Measurements from ENCODE around the gene GPR161. TPM values are rescaled to one million over a fixed set of nuclear protein-coding genes. Genes with fewer than 3 reads are reported as not detected.

The GPR161 gene
- total and polyA plus RNA-seq, 7 donors, result 0.60 to 23.0 (median 8.9) TPM

DNA sequence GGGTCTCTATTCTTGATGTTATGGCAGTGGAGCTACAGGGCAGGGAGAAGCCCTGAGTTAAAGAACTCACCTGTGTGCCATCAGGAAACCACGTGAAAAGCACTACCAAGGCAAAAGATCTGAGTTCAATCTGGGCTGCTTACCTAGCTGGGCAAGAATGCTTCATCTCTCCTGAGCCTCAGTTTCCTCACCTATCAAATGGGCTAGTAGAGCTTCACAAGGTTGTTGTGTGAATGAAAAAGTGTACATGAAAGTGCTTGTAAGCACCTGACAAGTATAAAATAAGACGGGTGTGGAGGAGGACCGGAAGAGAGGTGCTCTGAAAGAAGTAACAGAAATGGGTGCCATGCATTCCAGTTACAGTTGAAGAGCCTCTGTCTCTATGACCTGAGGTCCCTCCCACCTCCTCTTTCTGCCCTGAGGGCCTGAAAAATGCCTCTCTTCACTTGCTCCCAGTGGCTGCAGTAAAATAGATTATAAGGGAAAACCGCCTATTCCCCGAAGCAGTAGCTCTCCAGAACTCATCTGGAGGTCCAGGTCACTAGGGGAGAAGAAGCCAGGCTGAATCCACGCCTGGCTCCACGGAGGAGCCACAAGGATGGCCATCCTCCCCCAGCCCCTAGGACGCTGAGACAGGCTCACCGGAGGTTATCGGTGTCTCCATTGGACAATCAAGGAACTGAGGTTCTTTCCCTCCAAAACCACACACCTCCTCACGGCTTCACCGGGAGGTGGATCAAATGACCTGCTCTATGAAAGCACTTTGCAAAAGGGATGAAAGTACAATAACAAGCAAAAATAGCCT lies 1.4 kb downstream of the GPR161 start:
- Histone ChIP-seq H3K9me3 (no peaks in the 10 kb centered on the region), H3K4me3 (peak overlapping the region; percentile 66 to 92 (median 89)), H3K4me1 (peaks cover 0 to 35% (median 20%) of the 10 kb centered on the region in 4 donors), H3K27ac (peak overlapping the region; percentile 84 to 87 (median 84)), H3K36me3 (no peaks in the 10 kb centered on the region), H3K27me3 (no peaks in the 10 kb centered on the region)
- intact Hi-C loops (cut with DNase I), result loop anchor here (5.0 kb wide), 2 partner anchors 42 to 92 kb away; partner anchors contain the start of genes SFT2D2 and TIPRL
- TF ChIP-seq, protein P1, sequence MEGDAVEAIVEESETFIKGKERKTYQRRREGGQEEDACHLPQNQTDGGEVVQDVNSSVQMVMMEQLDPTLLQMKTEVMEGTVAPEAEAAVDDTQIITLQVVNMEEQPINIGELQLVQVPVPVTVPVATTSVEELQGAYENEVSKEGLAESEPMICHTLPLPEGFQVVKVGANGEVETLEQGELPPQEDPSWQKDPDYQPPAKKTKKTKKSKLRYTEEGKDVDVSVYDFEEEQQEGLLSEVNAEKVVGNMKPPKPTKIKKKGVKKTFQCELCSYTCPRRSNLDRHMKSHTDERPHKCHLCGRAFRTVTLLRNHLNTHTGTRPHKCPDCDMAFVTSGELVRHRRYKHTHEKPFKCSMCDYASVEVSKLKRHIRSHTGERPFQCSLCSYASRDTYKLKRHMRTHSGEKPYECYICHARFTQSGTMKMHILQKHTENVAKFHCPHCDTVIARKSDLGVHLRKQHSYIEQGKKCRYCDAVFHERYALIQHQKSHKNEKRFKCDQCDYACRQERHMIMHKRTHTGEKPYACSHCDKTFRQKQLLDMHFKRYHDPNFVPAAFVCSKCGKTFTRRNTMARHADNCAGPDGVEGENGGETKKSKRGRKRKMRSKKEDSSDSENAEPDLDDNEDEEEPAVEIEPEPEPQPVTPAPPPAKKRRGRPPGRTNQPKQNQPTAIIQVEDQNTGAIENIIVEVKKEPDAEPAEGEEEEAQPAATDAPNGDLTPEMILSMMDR (IDR thresholded peaks at IDR 0.05), result no peak
- no peak for TF ChIP-seq EP300 (IDR thresholded peaks at IDR 0.05)
- TF ChIP-seq POLR2A (IDR thresholded peaks at IDR 0.05), result no peak
- no peak for TF ChIP-seq POLR2AphosphoS5 (IDR thresholded peaks at IDR 0.05)
- 27 to 44% methylated on average over 12 of the region's 12 CpGs for WGBS, 2 donors
- DNase-seq, result no peak

DNA sequence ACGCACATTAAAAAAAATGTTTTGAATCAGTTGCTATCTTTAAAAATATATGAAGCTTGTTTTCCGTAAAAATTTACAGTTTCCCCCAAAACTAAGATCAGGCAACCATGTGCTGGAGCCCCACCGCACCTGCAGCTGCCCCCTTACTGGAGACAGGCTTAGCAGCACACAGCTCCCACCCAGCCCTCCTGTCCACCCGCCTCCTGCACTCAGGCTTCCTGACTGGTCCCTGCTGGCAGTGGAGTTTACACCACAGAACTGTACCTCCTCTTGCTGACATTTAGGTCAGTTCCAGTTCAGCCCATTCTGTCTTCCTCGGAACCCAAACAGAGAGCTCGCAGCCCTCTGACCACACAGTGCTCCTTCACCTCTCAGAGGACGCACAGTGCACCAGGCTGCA lies 2.1 kb downstream of the GPR161 start:
- intact Hi-C loops (cut with DNase I), result loop anchor here (5.0 kb wide), 2 partner anchors 43 to 93 kb away; partner anchors contain the start of genes SFT2D2 and TIPRL
- Histone ChIP-seq H3K27ac (no peak overlapping the region), H3K36me3 (no peaks in the 10 kb centered on the region), H3K4me1 (peaks cover 0 to 35% (median 20%) of the 10 kb centered on the region in 4 donors), H3K9me3 (no peaks in the 10 kb centered on the region), H3K4me3 (peak overlapping the region in 1 of 4 donors; percentile 92), H3K27me3 (no peaks in the 10 kb centered on the region)
- TF ChIP-seq POLR2AphosphoS5 (IDR thresholded peaks at IDR 0.05) (no peak), POLR2A (IDR thresholded peaks at IDR 0.05) (no peak), EP300 (IDR thresholded peaks at IDR 0.05) (no peak)
- TF ChIP-seq, protein P1 (IDR thresholded peaks at IDR 0.05), result no peak
- no peak for DNase-seq
- 90% methylated on average over 7 of the region's 7 CpGs for WGBS, 2 donors

DNA sequence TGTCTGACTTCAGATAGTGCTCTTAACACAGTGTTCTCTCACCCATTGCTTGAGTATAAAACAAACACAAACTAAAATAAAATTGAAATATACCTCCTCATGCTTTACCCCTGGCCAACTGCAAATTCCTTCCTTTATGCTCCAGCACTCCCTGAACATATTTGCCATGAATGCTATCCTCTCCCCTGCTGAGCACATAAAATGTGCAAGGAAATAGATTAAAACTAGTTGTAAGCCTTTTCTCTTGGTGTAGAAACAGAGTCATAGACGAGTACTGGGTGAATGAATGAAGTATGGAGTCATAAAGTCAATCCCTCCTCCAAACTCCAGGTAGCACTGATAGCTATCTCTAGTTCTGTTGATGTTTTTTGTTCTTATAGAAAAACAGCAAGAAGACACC lies 2.6 kb downstream of the GPR161 start:
- Histone ChIP-seq H3K4me1 (peaks cover 0 to 35% (median 20%) of the 10 kb centered on the region in 4 donors), H3K4me3 (no peak overlapping the region), H3K9me3 (no peaks in the 10 kb centered on the region), H3K36me3 (no peaks in the 10 kb centered on the region), H3K27me3 (no peaks in the 10 kb centered on the region), H3K27ac (no peak overlapping the region)
- intact Hi-C loops (cut with DNase I), result no loop called here
- WGBS, 2 donors, result 21 to 54% methylated on average over 1 of the region's 1 CpG
- DNase-seq, result no peak
- TF ChIP-seq EP300 (IDR thresholded peaks at IDR 0.05) (no peak), POLR2A (IDR thresholded peaks at IDR 0.05) (no peak), POLR2AphosphoS5 (IDR thresholded peaks at IDR 0.05) (no peak)
- TF ChIP-seq, protein P1 (IDR thresholded peaks at IDR 0.05), result no peak

GRCh38 chr1:168129933-168130332 lies 6.8 kb downstream of the GPR161 start:
- Histone ChIP-seq H3K9me3 (no peaks in the 10 kb centered on the region), H3K27ac (no peak overlapping the region), H3K4me3 (no peak overlapping the region), H3K27me3 (no peaks in the 10 kb centered on the region), H3K36me3 (no peaks in the 10 kb centered on the region), H3K4me1 (peaks cover 0 to 11% (median 9%) of the 10 kb centered on the region in 4 donors)
- 92% methylated on average over 6 of the region's 6 CpGs for WGBS, 2 donors
- intact Hi-C loops (cut with DNase I), result no loop called here
- no peak for DNase-seq
- TF ChIP-seq POLR2AphosphoS5 (IDR thresholded peaks at IDR 0.05) (no peak), POLR2A (IDR thresholded peaks at IDR 0.05) (no peak), EP300 (IDR thresholded peaks at IDR 0.05) (no peak)
- TF ChIP-seq, protein P1 (IDR thresholded peaks at IDR 0.05), result no peak
